GM12874 (cell line): Measurements from ENCODE around the gene MACROD2.

Experiments used
- CTCF ChIP-seq: IDR thresholded peaks from 2 replicates; pipeline ENCODE4 v1.5.1; 2011; ENCODE audit warnings: low read depth, mild to moderate bottlenecking, control low read depth, low read length, moderate library complexity; ENCODE audit not compliant: insufficient read depth

MACROD2 gene

GRCh38 chr20:14644306-14645097, 649.2 kb downstream of the MACROD2 start:
- no peak for TF ChIP-seq CTCF

DNA sequence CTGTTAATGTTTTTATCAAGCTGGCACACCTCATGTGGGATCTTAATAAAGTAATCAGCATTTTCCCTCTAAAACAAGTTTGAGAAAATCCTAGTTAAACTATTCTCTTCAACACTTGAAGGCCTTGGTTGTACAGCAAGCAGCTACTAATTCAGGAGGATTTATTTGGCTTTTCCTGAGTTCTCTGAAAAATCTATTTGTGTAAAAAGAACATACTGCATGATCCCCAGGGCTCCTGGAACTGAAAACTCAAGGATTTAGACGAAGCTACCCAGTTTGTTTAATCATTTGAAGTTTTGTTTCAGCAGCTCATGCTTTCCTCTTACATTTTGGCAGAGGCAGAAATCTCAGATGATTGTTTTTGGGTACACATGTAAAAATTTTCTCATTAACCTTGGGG, 651.7 kb downstream of the MACROD2 start:
- no peak for TF ChIP-seq CTCF

GRCh38 chr20:14649662-14650061, 654.3 kb downstream of the MACROD2 start:
- no peak for TF ChIP-seq CTCF

- no peak for TF ChIP-seq CTCF
Observed at GRCh38 chr20:14657266-14658005, 662.1 kb downstream of the MACROD2 start.

- TF ChIP-seq CTCF: no peak
Observed at GRCh38 chr20:14664101-14664500, 668.8 kb downstream of the MACROD2 start.

DNA sequence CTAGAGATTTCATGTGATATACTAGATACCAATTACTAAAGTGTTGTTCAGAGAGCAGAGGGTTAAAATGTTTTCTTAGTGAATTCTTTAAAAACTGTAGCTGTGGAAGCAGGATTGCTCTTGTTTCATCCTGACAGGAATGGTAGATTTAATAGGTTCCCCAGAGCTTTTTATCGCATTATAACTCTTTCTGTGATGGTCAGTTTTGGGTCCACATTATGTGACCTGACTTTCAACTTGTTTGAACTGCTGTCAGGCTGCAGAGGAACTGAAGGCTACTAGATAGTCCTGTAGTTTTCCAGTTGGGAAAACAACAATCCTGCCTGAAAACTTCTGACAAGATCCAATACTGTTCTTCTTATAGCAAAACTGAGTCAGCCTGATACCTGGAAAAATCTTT, 671.4 kb downstream of the MACROD2 start:
- no peak for TF ChIP-seq CTCF

DNA sequence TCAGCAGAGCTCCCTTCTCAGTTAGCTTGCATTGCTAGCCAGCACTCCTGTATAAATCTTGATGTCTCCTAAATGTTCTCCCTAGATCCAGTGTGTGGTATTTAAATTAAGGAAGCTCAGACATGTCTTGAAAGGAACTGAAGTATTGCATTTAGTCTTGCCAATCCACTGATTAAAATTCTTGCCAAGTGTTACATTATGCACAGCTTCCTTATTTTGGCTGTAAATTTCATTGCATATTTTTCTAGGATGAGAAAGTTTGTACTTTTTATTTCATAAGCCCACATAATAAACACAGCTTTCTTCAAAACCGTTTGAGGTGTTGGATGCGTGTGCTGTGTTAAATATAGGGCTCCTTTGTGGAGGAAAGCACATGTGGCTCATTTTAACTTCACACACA, 671.9 kb downstream of the MACROD2 start:
- TF ChIP-seq CTCF: no peak
